ENCODE data around the gene FAM47E. TPM values are rescaled to one million over a fixed set of nuclear protein-coding genes. Genes with fewer than 3 reads are reported as not detected.

The FAM47E gene
- total RNA-seq, 1 experiment from 2014 or later, result 0.72 TPM

GRCh38 chr4:76265631-76266218, 14.2 kb downstream of the FAM47E start:
- DNase-seq (ENCODE audit: low read depth, low spot score) (no peak), ATAC-seq (no peak)
- TF ChIP-seq, protein P1, sequence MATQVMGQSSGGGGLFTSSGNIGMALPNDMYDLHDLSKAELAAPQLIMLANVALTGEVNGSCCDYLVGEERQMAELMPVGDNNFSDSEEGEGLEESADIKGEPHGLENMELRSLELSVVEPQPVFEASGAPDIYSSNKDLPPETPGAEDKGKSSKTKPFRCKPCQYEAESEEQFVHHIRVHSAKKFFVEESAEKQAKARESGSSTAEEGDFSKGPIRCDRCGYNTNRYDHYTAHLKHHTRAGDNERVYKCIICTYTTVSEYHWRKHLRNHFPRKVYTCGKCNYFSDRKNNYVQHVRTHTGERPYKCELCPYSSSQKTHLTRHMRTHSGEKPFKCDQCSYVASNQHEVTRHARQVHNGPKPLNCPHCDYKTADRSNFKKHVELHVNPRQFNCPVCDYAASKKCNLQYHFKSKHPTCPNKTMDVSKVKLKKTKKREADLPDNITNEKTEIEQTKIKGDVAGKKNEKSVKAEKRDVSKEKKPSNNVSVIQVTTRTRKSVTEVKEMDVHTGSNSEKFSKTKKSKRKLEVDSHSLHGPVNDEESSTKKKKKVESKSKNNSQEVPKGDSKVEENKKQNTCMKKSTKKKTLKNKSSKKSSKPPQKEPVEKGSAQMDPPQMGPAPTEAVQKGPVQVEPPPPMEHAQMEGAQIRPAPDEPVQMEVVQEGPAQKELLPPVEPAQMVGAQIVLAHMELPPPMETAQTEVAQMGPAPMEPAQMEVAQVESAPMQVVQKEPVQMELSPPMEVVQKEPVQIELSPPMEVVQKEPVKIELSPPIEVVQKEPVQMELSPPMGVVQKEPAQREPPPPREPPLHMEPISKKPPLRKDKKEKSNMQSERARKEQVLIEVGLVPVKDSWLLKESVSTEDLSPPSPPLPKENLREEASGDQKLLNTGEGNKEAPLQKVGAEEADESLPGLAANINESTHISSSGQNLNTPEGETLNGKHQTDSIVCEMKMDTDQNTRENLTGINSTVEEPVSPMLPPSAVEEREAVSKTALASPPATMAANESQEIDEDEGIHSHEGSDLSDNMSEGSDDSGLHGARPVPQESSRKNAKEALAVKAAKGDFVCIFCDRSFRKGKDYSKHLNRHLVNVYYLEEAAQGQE (IDR thresholded peaks at IDR 0.05; ENCODE audit: insufficient read depth in 1 of 2, low read depth in 2 of 2, low read length in 1 of 2), result no peak
- TF ChIP-seq POLR2AphosphoS5 (IDR thresholded peaks at IDR 0.05; ENCODE audit: low read depth, low read length) (no peak), TCF7L2 (IDR thresholded peaks at IDR 0.05; ENCODE audit: low read depth, low read length) (no peak), SIN3A (IDR thresholded peaks at IDR 0.05; ENCODE audit: borderline replicate concordance, insufficient read depth, low read depth, low read length) (no peak), CTCF (IDR thresholded peaks at IDR 0.05) (no peak)
- no TSS peak for BruUV-seq (replicated peaks)
- H3K36me3 ChIP-seq (ENCODE audit: control insufficient read depth, insufficient read depth, low read length), result no peaks in the 10 kb centered on the region
- in situ Hi-C loops (cut with HindIII; ENCODE audit: low pct_unique_long_range_greater_than_20kb, low sequenced_read_pairs) (no loop called here), intact Hi-C loops (cut with micrococcal nuclease; ENCODE audit: unreplicated experiment) (no loop called here)
- ChIA-PET CTCF (no interaction called here), POLR2A (no interaction called here)
- H3K4me3 ChIP-seq (ENCODE audit: low read depth in 2 of 2, low read length in 2 of 2), result no peak overlapping the region
- H3K27ac ChIP-seq (ENCODE audit: low read length), result no peak overlapping the region
- no peaks in the 10 kb centered on the region for H3K9me3 ChIP-seq (ENCODE audit: control insufficient read depth, insufficient read depth, low read depth, low read length)
- H3K27me3 ChIP-seq (ENCODE audit: control insufficient read depth, insufficient read depth, low read length), result no peaks in the 10 kb centered on the region; the same call in 1 of the 2 replicates
- H3K4me1 ChIP-seq (ENCODE audit: control insufficient read depth, insufficient read depth, low read length), result no peaks in the 10 kb centered on the region

GRCh38 chr4:76266627-76267026, 15.1 kb downstream of the FAM47E start:
- ATAC-seq, result no peak
- Histone ChIP-seq H3K36me3 (ENCODE audit: control insufficient read depth, insufficient read depth, low read length) (no peaks in the 10 kb centered on the region), H3K4me1 (ENCODE audit: control insufficient read depth, insufficient read depth, low read length) (no peaks in the 10 kb centered on the region), H3K4me3 (ENCODE audit: low read depth in 2 of 2, low read length in 2 of 2) (no peak overlapping the region), H3K27me3 (ENCODE audit: control insufficient read depth, insufficient read depth, low read length) (no peaks in the 10 kb centered on the region; the same call in 1 of the 2 replicates), H3K9me3 (ENCODE audit: control insufficient read depth, insufficient read depth, low read depth, low read length) (no peaks in the 10 kb centered on the region), H3K27ac (ENCODE audit: low read length) (no peak overlapping the region)
- TF ChIP-seq TCF7L2 (IDR thresholded peaks at IDR 0.05; ENCODE audit: low read depth, low read length) (no peak), CTCF (IDR thresholded peaks at IDR 0.05) (no peak), SIN3A (IDR thresholded peaks at IDR 0.05; ENCODE audit: borderline replicate concordance, insufficient read depth, low read depth, low read length) (no peak), POLR2AphosphoS5 (IDR thresholded peaks at IDR 0.05; ENCODE audit: low read depth, low read length) (no peak)
- TF ChIP-seq, protein P1 (IDR thresholded peaks at IDR 0.05; ENCODE audit: insufficient read depth in 1 of 2, low read depth in 2 of 2, low read length in 1 of 2), result no peak
- DNase-seq (ENCODE audit: low read depth, low spot score), result no peak
- ChIA-PET POLR2A (no interaction called here), CTCF (no interaction called here)
- in situ Hi-C loops (cut with HindIII; ENCODE audit: low pct_unique_long_range_greater_than_20kb, low sequenced_read_pairs), result no loop called here
- BruUV-seq (replicated peaks), result no TSS peak
- intact Hi-C loops (cut with micrococcal nuclease; ENCODE audit: unreplicated experiment), result no loop called here

Measured in Panc1 (cell line).